A549 (cell line): ENCODE measurements around the gene SNX27. TPM values are rescaled to one million over a fixed set of nuclear protein-coding genes. Genes with fewer than 3 reads are reported as not detected.

Experiments
- ATAC-seq, 2 experiments: fragments of 200-7000 bp in 1 of 2; fragments of >200 bp in 1 of 2; cut with Nextera tagmentation in 1 of 2; cut with Tn5 transposase in 1 of 2; 3 replicates each; pipeline versions ENCODE4 v1.8.0 to v1.9.1; 2018 to 2020; ENCODE audit warnings: mild to moderate bottlenecking in 1 of 2, moderate library complexity in 1 of 2
- CTCF ChIA-PET: fragments of 300-600 bp; sonication (Branson Sonifier 250); formaldehyde crosslinking; extraction: SDS; loops from one replicate; lab custom pipeline; 2021; ENCODE audit warnings: antibody characterized with exemption, inconsistent platforms; lab: Yijun Ruan, JAX
- POLR2A ChIA-PET: fragments of 350-600 bp; formaldehyde crosslinking; extraction: SDS; loops from one replicate; lab custom pipeline; 2021; ENCODE audit warnings: antibody characterized with exemption, inconsistent platforms; lab: Yijun Ruan, JAX
- DNase-seq, 2 experiments: peaks; one replicate each; pipeline versions ENCODE4 v3.0.0 to v3.0.0-alpha.2; 2011 to 2016; ENCODE audit warnings: low read depth in 1 of 2, low spot score in 1 of 2
- FAIRE-seq: peaks from 2 replicates; lab custom pipeline; 2011; peaks lifted over from hg19 to GRCh38; lab: Jason Lieb, UNC
- H3K27ac ChIP-seq, 2 experiments: fragments of >200 bp; sonication (Bioruptor Twin); formaldehyde crosslinking; 3 replicates each; pipeline ENCODE4 v1.5.1; 2016 to 2017
- H3K4me1 ChIP-seq: fragments of >200 bp; sonication (Bioruptor Twin); formaldehyde crosslinking; 3 replicates; pipeline ENCODE4 v1.6.1; 2016
- H3K4me2 ChIP-seq: fragments of >200 bp; sonication (Bioruptor Twin); formaldehyde crosslinking; 3 replicates; pipeline ENCODE4 v1.6.1; 2016
- H3K4me3 ChIP-seq: fragments of >200 bp; sonication (Bioruptor Twin); formaldehyde crosslinking; 3 replicates; pipeline ENCODE4 v1.5.1; 2016
- H3K9me3 ChIP-seq: fragments of >200 bp; sonication (Bioruptor Twin); formaldehyde crosslinking; 3 replicates; pipeline ENCODE4 v1.6.1; 2016
- CBX8 ChIP-seq: fragments of 200-600 bp; sonication (generic); IDR thresholded peaks from 2 replicates; pipeline ENCODE4 v1.6.1; 2016
- CHD4 ChIP-seq: fragments of 200-600 bp; sonication (generic); IDR thresholded peaks from 2 replicates; pipeline ENCODE4 v1.6.1; 2016; ENCODE audit warnings: antibody characterized with exemption, mild to moderate bottlenecking, borderline replicate concordance
- EHF ChIP-seq: fragments of 250-450 bp; sonication (Bioruptor Pico); IDR thresholded peaks from 2 replicates; pipeline ENCODE4 v1.5.0; 2020; ENCODE audit warnings: mild to moderate bottlenecking
- EHMT2 ChIP-seq: fragments of 200-600 bp; sonication (generic); IDR thresholded peaks from 2 replicates; pipeline ENCODE4 v1.6.1; 2016; ENCODE audit warnings: antibody characterized with exemption, low read depth, mild to moderate bottlenecking, moderate library complexity
- EP300 ChIP-seq, 2 experiments: fragments of >200 bp; sonication (Bioruptor Twin); formaldehyde crosslinking; IDR thresholded peaks; 2 replicates in 1 of 2; 3 replicates in 1 of 2; pipeline ENCODE4 v1.6.1; 2016 to 2017
- HEYL ChIP-seq: fragments of 250-450 bp; sonication (Bioruptor Pico); IDR thresholded peaks from 2 replicates; pipeline ENCODE4 v1.8.0; 2021; ENCODE audit warnings: mild to moderate bottlenecking, moderate library complexity
- HOXB5 ChIP-seq: fragments of 250-450 bp; sonication (Bioruptor Pico); IDR thresholded peaks from 2 replicates; pipeline ENCODE4 v1.5.0; 2020; ENCODE audit warnings: mild to moderate bottlenecking, moderate library complexity
- JUNB ChIP-seq: fragments of >200 bp; sonication (Bioruptor Twin); formaldehyde crosslinking; IDR thresholded peaks from 2 replicates; pipeline ENCODE4 v1.6.1; 2016
- MAZ ChIP-seq: fragments of 150-350 bp; IDR thresholded peaks from 2 replicates; pipeline ENCODE4 v1.6.1; 2014; ENCODE audit warnings: antibody characterized with exemption, low read depth, low read length, borderline replicate concordance
- POLR2A ChIP-seq: IDR thresholded peaks from 2 replicates; pipeline ENCODE4 v1.6.1; 2012; ENCODE audit warnings: mild to moderate bottlenecking, low read length
- RCOR1 ChIP-seq: fragments of 150-350 bp; IDR thresholded peaks from 2 replicates; pipeline ENCODE4 v1.6.1; 2014; ENCODE audit warnings: antibody characterized with exemption, low read length, low read depth
- RFX5 ChIP-seq: fragments of 450-650 bp; IDR thresholded peaks from 2 replicates; pipeline ENCODE4 v1.7.1; 2014; ENCODE audit warnings: antibody characterized with exemption, mild to moderate bottlenecking, moderate library complexity
- TP53 ChIP-seq: fragments of 250-450 bp; sonication (Bioruptor Pico); IDR thresholded peaks from 2 replicates; pipeline ENCODE4 v1.5.0; 2021; ENCODE audit warnings: mild to moderate bottlenecking, moderate library complexity
- ZFP36 ChIP-seq: fragments of 450-650 bp; IDR thresholded peaks from 2 replicates; pipeline ENCODE4 v1.6.1; 2014; ENCODE audit warnings: borderline replicate concordance; ENCODE audit not compliant: partially characterized antibody
- ZNF302 ChIP-seq: fragments of 250-450 bp; sonication (Bioruptor Pico); IDR thresholded peaks from 2 replicates; pipeline ENCODE4 v1.9.0; 2021; ENCODE audit warnings: inconsistent platforms, mild to moderate bottlenecking, moderate library complexity
- WGBS: methylation state at CpG from one replicate; pipeline ENCODE4 v1.1.6; 2017; ENCODE audit errors: missing lambda C conversion rate; 5-methylcytosine and 5-hydroxymethylcytosine counted together
- polyA plus RNA-seq, 4 experiments: library from polyadenylated mRNA; depleted of rRNA in 3 of 4; stranded (reverse); fragments of >200 nt; fragmentation: RNase III in 1 of 4; extraction: RNeasy Plus Mini Kit Qiagen cat#74134 plus additional on column Dnase treatment in 1 of 4; gene quantifications; 2 replicates in 3 of 4; 3 replicates in 1 of 4; pipeline ENCODE4 v1.2.3, GENCODE V29; 2011 to 2017
- TF ChIP-seq, protein P1 (sequence below): fragments of >200 bp; sonication (Bioruptor Twin); formaldehyde crosslinking; IDR thresholded peaks from 3 replicates; pipeline ENCODE4 v1.6.1; 2016
- TF ChIP-seq, protein P2 (sequence below): IDR thresholded peaks from 2 replicates; pipeline ENCODE4 v1.6.1; 2012

SNX27 gene
- polyA plus RNA-seq, 2 of the 4 experiments (the other 2 are of a cell fraction), result 13.6 to 29.1 TPM

DNA sequence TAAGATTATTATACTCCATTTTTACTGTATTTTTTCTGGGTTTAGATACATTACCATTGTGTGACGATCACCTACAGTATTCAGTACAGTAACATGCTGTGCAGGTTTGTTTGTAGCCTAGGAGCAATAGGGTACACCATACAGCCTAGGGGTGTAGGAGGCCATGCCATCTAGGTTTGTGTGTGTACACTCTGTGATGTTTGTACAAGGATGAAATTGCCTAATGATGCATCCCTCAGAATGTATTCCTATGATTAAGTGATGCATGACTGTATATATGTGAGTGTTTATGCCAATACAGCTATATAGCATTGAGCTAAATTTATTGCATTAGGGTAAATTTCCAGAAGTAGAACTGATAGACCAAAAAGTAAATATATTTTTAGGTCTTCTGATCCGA is 48.5 kb upstream of the SNX27 start:
- 54% methylated on average over 2 of the region's 2 CpGs for WGBS
- no peak overlapping the region for H3K27ac ChIP-seq
- ChIA-PET CTCF (interaction anchor here (0.8 to 6.6 kb wide), 4 partner anchors 11 to 32 kb away, joined by 4 to 36 read pairs (median 5); no protein-coding TSS in a partner anchor), POLR2A (interaction anchor here (1.7 kb wide), 1 partner anchor 24 kb away, joined by 6 read pairs; the partner anchor contains the start of gene TUFT1)
- no peak for DNase-seq
- no peak overlapping the region for H3K4me3 ChIP-seq
- ATAC-seq, result peak in 1 of 2 experiments; percentile 37; a peak in 3 of 6 replicates
- H3K9me3 ChIP-seq, result no peaks in the 10 kb centered on the region
- no peak for TF ChIP-seq ZFP36
- TF ChIP-seq, protein P1, sequence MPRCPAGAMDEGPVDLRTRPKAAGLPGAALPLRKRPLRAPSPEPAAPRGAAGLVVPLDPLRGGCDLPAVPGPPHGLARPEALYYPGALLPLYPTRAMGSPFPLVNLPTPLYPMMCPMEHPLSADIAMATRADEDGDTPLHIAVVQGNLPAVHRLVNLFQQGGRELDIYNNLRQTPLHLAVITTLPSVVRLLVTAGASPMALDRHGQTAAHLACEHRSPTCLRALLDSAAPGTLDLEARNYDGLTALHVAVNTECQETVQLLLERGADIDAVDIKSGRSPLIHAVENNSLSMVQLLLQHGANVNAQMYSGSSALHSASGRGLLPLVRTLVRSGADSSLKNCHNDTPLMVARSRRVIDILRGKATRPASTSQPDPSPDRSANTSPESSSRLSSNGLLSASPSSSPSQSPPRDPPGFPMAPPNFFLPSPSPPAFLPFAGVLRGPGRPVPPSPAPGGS, result no peak
- no peak for TF ChIP-seq CBX8
- no peak for TF ChIP-seq POLR2A
- no peak for TF ChIP-seq EHMT2
- TF ChIP-seq ZNF302, result no peak
- TF ChIP-seq RFX5, result no peak
- no peak for TF ChIP-seq JUNB
- FAIRE-seq, result no peak
- H3K4me2 ChIP-seq, result no peak overlapping the region
- H3K4me1 ChIP-seq, result peaks cover 33% of the 10 kb centered on the region

DNA sequence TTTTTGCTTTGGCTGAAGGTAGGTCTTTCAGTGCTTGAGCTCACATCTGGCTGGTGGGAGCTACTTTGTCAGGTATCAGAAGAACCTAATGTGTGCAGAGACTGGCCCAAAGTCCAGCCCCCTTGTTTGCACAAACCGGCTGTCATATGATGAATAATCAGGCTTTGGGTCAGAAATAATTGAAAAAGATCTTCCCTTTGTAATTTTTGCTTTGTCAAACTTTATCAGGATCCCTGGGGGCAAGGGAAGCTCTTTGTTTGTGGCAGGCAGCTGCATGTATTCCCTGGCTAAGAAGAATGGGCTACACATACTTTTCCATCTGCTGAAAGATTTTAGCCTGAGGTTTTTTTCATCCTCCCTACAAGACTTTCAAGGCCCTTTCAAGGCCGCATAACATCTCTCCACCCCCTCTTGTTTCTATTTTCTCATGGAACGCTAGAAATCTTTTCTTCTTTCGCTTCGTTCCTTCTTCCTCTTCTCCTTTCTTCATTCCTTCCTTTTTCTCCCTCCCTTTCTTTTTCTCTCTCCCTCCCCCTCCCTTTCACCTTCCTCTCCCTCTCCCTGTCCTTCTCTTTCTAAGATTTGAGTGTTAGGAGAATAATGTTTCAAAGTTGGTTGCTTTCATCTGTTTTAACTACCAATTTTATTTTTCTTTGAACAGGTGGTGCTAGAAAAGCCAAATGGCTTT is 46.2 kb upstream of the SNX27 start:
- peaks cover 56% of the 10 kb centered on the region for H3K4me1 ChIP-seq
- H3K9me3 ChIP-seq, result no peaks in the 10 kb centered on the region
- peak overlapping the region in 1 of 2 experiments; percentile 35; a peak in 2 of 6 replicates for H3K27ac ChIP-seq
- no peak overlapping the region for H3K4me3 ChIP-seq
- H3K4me2 ChIP-seq, result peak overlapping the region; percentile 22; the same call in 1 of the 3 replicates
- TF ChIP-seq, protein P2, sequence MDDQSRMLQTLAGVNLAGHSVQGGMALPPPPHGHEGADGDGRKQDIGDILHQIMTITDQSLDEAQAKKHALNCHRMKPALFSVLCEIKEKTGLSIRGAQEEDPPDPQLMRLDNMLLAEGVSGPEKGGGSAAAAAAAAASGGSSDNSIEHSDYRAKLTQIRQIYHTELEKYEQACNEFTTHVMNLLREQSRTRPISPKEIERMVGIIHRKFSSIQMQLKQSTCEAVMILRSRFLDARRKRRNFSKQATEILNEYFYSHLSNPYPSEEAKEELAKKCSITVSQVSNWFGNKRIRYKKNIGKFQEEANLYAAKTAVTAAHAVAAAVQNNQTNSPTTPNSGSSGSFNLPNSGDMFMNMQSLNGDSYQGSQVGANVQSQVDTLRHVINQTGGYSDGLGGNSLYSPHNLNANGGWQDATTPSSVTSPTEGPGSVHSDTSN, result no peak
- TF ChIP-seq CHD4 (no peak), HEYL (CRISPR knock-in tag) (no peak), EHF (no peak), MAZ (no peak), POLR2A (no peak), CBX8 (no peak), EP300 (IDR thresholded peaks at IDR 0.05) (no peak), RCOR1 (no peak), EHMT2 (no peak)
- CTCF ChIA-PET, result interaction anchor here (1.0 to 6.6 kb wide), 9 partner anchors 13 to 271 kb away, joined by 3 to 36 read pairs (median 4); no protein-coding TSS in a partner anchor
- POLR2A ChIA-PET, result interaction anchor here (1.0 to 1.1 kb wide), 2 partner anchors 17 to 26 kb away, joined by 3 to 4 read pairs; partner anchors contain the start of gene TUFT1
- 64% methylated on average over 5 of the region's 5 CpGs for WGBS
- no peak for ATAC-seq
- DNase-seq, result no peak
- FAIRE-seq, result no peak

DNA sequence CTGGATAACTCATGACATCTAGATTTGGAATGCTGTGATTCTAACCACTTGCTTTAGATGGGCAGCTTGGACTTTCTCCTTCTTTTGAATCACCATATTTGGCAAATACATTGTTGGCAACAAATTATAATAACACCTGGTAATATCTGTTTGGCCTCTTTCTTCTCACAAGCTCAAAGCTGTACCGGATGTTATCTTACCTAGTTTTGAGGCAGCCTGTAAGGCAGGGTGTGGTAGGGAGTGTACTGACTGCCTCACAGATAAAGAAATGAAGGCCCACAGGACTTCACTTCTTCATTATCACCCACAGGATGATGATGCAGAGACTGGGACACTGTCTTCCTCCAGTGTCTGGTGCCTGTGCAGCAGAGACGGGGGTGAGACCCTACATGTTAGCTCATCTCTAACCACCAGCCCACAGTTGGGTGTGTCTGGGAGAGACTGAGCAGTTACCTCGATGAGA is 43.2 kb upstream of the SNX27 start:
- FAIRE-seq (no peak), DNase-seq (no peak), ATAC-seq (peak; percentile 33 to 34; a peak in 3 of 6 replicates)
- no peak overlapping the region for H3K4me2 ChIP-seq
- TF ChIP-seq HOXB5 (CRISPR knock-in tag) (no peak), TP53 (CRISPR knock-in tag) (no peak)
- peaks cover 50% of the 10 kb centered on the region for H3K4me1 ChIP-seq
- WGBS, result 70% methylated on average over 3 of the region's 3 CpGs
- peak overlapping the region in 1 of 2 experiments; percentile 57; a peak in 3 of 6 replicates for H3K27ac ChIP-seq
- ChIA-PET POLR2A (no interaction called here), CTCF (interaction anchor here (0.7 to 16.6 kb wide), 4 partner anchors 20 to 125 kb away, joined by 3 to 147 read pairs (median 8); no protein-coding TSS in a partner anchor)
- H3K9me3 ChIP-seq, result no peaks in the 10 kb centered on the region
- H3K4me3 ChIP-seq, result no peak overlapping the region
